K562 (cell line): ENCODE measurements around the gene HCFC1R1. TPM values are rescaled to one million over a fixed set of nuclear protein-coding genes. Genes with fewer than 3 reads are reported as not detected.
A peak's percentile ranks its signal among the peaks of the same experiment; 100 is the strongest.

Source experiments
- ATAC-seq: fragments of 200-7000 bp; cut with Tn5 transposase; 3 replicates; pipeline ENCODE4 v1.9.1; 2020; ENCODE audit warnings: moderate library complexity
- BruUV-seq: library from RNA; stranded (reverse); fragments of 400-500 nt; replicated peaks from 2 replicates; lab custom pipeline; 2021; lab: Mats Ljungman, UMichigan
- CTCF ChIA-PET: fragments of 300-600 bp; formaldehyde crosslinking; extraction: SDS; loops from one replicate; lab custom pipeline; 2021; ENCODE audit warnings: low intra/inter-chr PET ratio; lab: Yijun Ruan, JAX
- POLR2A ChIA-PET: fragments of 300-600, 350-650 bp; sonication (Branson Sonifier 250); formaldehyde crosslinking; extraction: SDS; loops from one replicate; lab custom pipeline; 2021; ENCODE audit warnings: antibody characterized with exemption, inconsistent platforms; lab: Yijun Ruan, JAX
- DNase-seq, 4 experiments: peaks; one replicate each; pipeline versions ENCODE4 v3.0.0 to v3.0.0-alpha.2; 2011 to 2018; ENCODE audit warnings: low spot score in 3 of 4, mixed read lengths in 3 of 4; ENCODE audit errors: extremely low read depth in 1 of 4
- FAIRE-seq: peaks from 2 replicates; lab custom pipeline; 2011; peaks lifted over from hg19 to GRCh38; lab: Jason Lieb, UNC
- H2AFZ ChIP-seq: 2 replicates; pipeline ENCODE4 v1.6.0; 2011; ENCODE audit warnings: low read depth, low read length, control low read depth, inconsistent platforms
- H3K27ac ChIP-seq: fragments of 200-600 bp; 3 replicates; pipeline ENCODE4 v1.8.0; 2011; ENCODE audit warnings: low read depth, mild to moderate bottlenecking, control low read depth, inconsistent platforms, low read length, moderate library complexity, mixed read lengths; ENCODE audit errors: extremely low read depth
- H3K27me3 ChIP-seq, 2 experiments: fragments of 300-600 bp in 1 of 2; 2 replicates in 1 of 2; 3 replicates in 1 of 2; pipeline versions ENCODE4 v1.6.0 to v1.8.0; 2011; ENCODE audit warnings: inconsistent platforms in 2 of 2, low read length in 2 of 2, mild to moderate bottlenecking in 1 of 2, mixed read lengths in 1 of 2, moderate library complexity in 1 of 2; ENCODE audit not compliant: control insufficient read depth in 2 of 2, insufficient read depth in 2 of 2
- H3K36me3 ChIP-seq: fragments of 300-600 bp; 3 replicates; pipeline ENCODE4 v1.8.0; 2011; ENCODE audit warnings: mild to moderate bottlenecking, low read length, inconsistent platforms; ENCODE audit not compliant: control insufficient read depth, insufficient read depth
- H3K4me1 ChIP-seq, 2 experiments: fragments of 200-600 bp in 1 of 2; replicated peaks in 1 of 2; 2 replicates in 1 of 2; 3 replicates in 1 of 2; pipeline versions ENCODE4 v1.5.1 to v1.8.0; 2011; ENCODE audit warnings: inconsistent platforms in 2 of 2, low read length in 2 of 2, mild to moderate bottlenecking in 1 of 2, mixed read lengths in 1 of 2, moderate library complexity in 1 of 2; ENCODE audit not compliant: control insufficient read depth in 2 of 2, insufficient read depth in 2 of 2
- H3K4me2 ChIP-seq: 2 replicates; pipeline ENCODE4 v1.6.1; 2011; ENCODE audit warnings: low read length, control low read depth, inconsistent platforms, mixed read lengths; ENCODE audit not compliant: insufficient read depth
- H3K4me3 ChIP-seq: fragments of 200-600 bp; sonication (generic), shearing (Covaris generic); 2 replicates; pipeline ENCODE4 v1.5.1; 2016; ENCODE audit warnings: control low read depth, inconsistent platforms
- H3K79me2 ChIP-seq: fragments of 200-600 bp; 3 replicates; pipeline ENCODE4 v1.8.0; 2011; ENCODE audit warnings: low read length, inconsistent platforms; ENCODE audit not compliant: control insufficient read depth, insufficient read depth
- H3K9ac ChIP-seq, 2 experiments: 2 replicates each; pipeline versions ENCODE4 v1.6.0 to v1.6.1; 2011; ENCODE audit warnings: low read depth in 2 of 2, low read length in 2 of 2, control low read depth in 1 of 2, inconsistent platforms in 1 of 2, mild to moderate bottlenecking in 1 of 2, mixed read lengths in 1 of 2; ENCODE audit not compliant: insufficient read depth in 1 of 2
- H3K9me1 ChIP-seq: one replicate; pipeline ENCODE4 v1.6.0; 2011; ENCODE audit warnings: inconsistent platforms, mild to moderate bottlenecking, low read length, moderate library complexity; ENCODE audit not compliant: control insufficient read depth, insufficient read depth
- H3K9me3 ChIP-seq: replicated peaks from 2 replicates; pipeline ENCODE4 v1.5.1; 2011; ENCODE audit warnings: low read depth, low read length, inconsistent platforms; ENCODE audit not compliant: control insufficient read depth, insufficient read depth
- H4K20me1 ChIP-seq: replicated peaks from 2 replicates; pipeline ENCODE4 v1.6.1; 2011; ENCODE audit warnings: low read length, inconsistent platforms, mixed read lengths; ENCODE audit not compliant: control insufficient read depth, insufficient read depth
- ATF3 ChIP-seq, 2 experiments: fragments of 450-650 bp in 1 of 2; sonication (generic) in 1 of 2; formaldehyde crosslinking in 1 of 2; IDR thresholded peaks in 1 of 2; conservative IDR thresholded peaks in 1 of 2; 2 replicates each; pipeline versions ENCODE4 v1.6.1 to v1.8.1; 2016 to 2023; ENCODE audit warnings: mild to moderate bottlenecking in 2 of 2, moderate library complexity in 2 of 2, inconsistent platforms in 1 of 2, missing genetic modification reagents in 1 of 2
- CEBPB ChIP-seq: fragments of 450-650 bp; IDR thresholded peaks from 2 replicates; pipeline ENCODE4 v1.6.1; 2016; ENCODE audit warnings: missing genetic modification characterization, missing compliant biosample characterization
- CEBPG ChIP-seq, 3 experiments: fragments of 200-800 bp in 1 of 3; sonication (Bioruptor generic) in 1 of 3; sonication (generic) in 1 of 3; formaldehyde crosslinking in 1 of 3; IDR thresholded peaks in 2 of 3; conservative IDR thresholded peaks in 1 of 3; 2 replicates each; pipeline versions ENCODE4 v1.6.1 to v1.8.0; 2016 to 2022; ENCODE audit warnings: missing compliant biosample characterization in 2 of 3, missing genetic modification characterization in 2 of 3, mild to moderate bottlenecking in 1 of 3, missing genetic modification reagents in 1 of 3
- NRF1 ChIP-seq, 2 experiments: fragments of 450-650 bp; IDR thresholded peaks in 1 of 2; conservative IDR thresholded peaks in 1 of 2; 2 replicates each; pipeline ENCODE4 v1.6.1; 2014; ENCODE audit warnings: mild to moderate bottlenecking in 2 of 2
- PTTG1 ChIP-seq: fragments of 450-650 bp; IDR thresholded peaks from 2 replicates; pipeline ENCODE4 v1.6.1; 2016; ENCODE audit warnings: low read depth, mild to moderate bottlenecking, missing genetic modification characterization, missing compliant biosample characterization
- ZFPM2 ChIP-seq: fragments of 250-450 bp; sonication (Bioruptor Pico); IDR thresholded peaks from 2 replicates; pipeline ENCODE4 v1.5.1; 2022; ENCODE audit warnings: mild to moderate bottlenecking
- ZNF395 ChIP-seq: fragments of 200-800 bp; sonication (Bioruptor generic); IDR thresholded peaks from 2 replicates; pipeline ENCODE4 v1.6.1; 2017; ENCODE audit warnings: missing genetic modification characterization, missing compliant biosample characterization
- ZNF655 ChIP-seq: fragments of 250-450 bp; sonication (Bioruptor Pico); IDR thresholded peaks from 2 replicates; pipeline ENCODE4 v1.5.0; 2021
- WGBS: fragments of 100-300 bp; shearing (Covaris generic); methylation state at CpG from one replicate; pipeline ENCODE4 v1.1.6; 2016; ENCODE audit warnings: low coverage, mixed read lengths; ENCODE audit not compliant: insufficient coverage; ENCODE audit errors: missing lambda C conversion rate; 5-methylcytosine and 5-hydroxymethylcytosine counted together
- in situ Hi-C: fragments of 300-500 bp; cut with MboI; formaldehyde crosslinking; loops from 4 replicates; pipeline ENCODE4 v1.15.0; 2018; ENCODE audit warnings: inconsistent platforms, mixed read lengths
- intact Hi-C: fragments of 100-400 bp; cut with micrococcal nuclease; formaldehyde crosslinking; loops from 2 replicates; pipeline ENCODE4 v1.14.2; 2022
- polyA plus RNA-seq, 8 experiments: library from polyadenylated mRNA; depleted of rRNA in 4 of 8; stranded (reverse) in 5 of 8; unstranded in 3 of 8; fragments of >200 nt; fragmentation: Nextera tagmentation in 2 of 8; fragmentation: Illumina TruSeq in 1 of 8; extraction: Ambion mirVana in 2 of 8; extraction: Trizol in 1 of 8; gene quantifications; 2 replicates each; pipeline versions ENCODE4 v1.2.1 to v1.2.3, GENCODE V29; 2011 to 2014; ENCODE audit warnings: inconsistent platforms in 1 of 8, missing spikeins in 1 of 8
- total RNA-seq, 7 experiments: library from RNA; depleted of rRNA in 6 of 7; stranded (reverse); fragments of >200 nt in 6 of 7; fragmentation: Illumina TruSeq in 2 of 7; extraction: Trizol in 2 of 7; gene quantifications; 2 replicates each; pipeline versions ENCODE4 v1.2.1 to v1.2.3, GENCODE V29; 2011 to 2021; ENCODE audit warnings: low replicate concordance in 1 of 7

The HCFC1R1 gene
- total and polyA plus RNA-seq, 9 of the 15 experiments (the other 6 are each of a cell fraction or from before 2014, with no cell fraction given): 2.2 to 29.0 (median 11.2) TPM

- TF ChIP-seq NRF1 (conservative IDR thresholded peaks at IDR 0.05 in 1 of 2, IDR thresholded peaks at IDR 0.05 in 1 of 2) (no peak), PTTG1 (tag) (no peak), ZNF395 (no peak), ZFPM2 (CRISPR knock-in tag) (no peak), ZNF655 (no peak), CEBPB (tag) (peak; percentile 53), ATF3 (IDR thresholded peaks at IDR 0.05) (peak; percentile 78), ATF3 (CRISPR knock-in tag; conservative IDR thresholded peaks at IDR 0.05) (no peak), CEBPG (CRISPR knock-in tag; IDR thresholded peaks at IDR 0.05) (peak; percentile 73), CEBPG (tag; conservative IDR thresholded peaks at IDR 0.05 in 1 of 2, IDR thresholded peaks at IDR 0.05 in 1 of 2) (peak in 1 of 2 experiments; percentile 60; a peak in 2 of 4 replicates)
- intact Hi-C loops (no loop called here), in situ Hi-C loops (no loop called here)
- H3K9me1 ChIP-seq: no peaks in the 10 kb centered on the region
- no peak overlapping the region for H2AFZ ChIP-seq
- ChIA-PET CTCF (no interaction called here), POLR2A (no interaction called here)
- H3K36me3 ChIP-seq: no peaks in the 10 kb centered on the region
- H3K9me3 ChIP-seq: no peaks in the 10 kb centered on the region
- peaks cover 43 to 73% of the 10 kb centered on the region in 2 experiments for H3K27me3 ChIP-seq
- H3K4me2 ChIP-seq: no peak overlapping the region
- FAIRE-seq (no peak), DNase-seq (no peak), ATAC-seq (no peak)
- H3K27ac ChIP-seq: no peak overlapping the region
- peaks cover 8% of the 10 kb centered on the region; the same call in 1 of the 2 replicates for H4K20me1 ChIP-seq
- peaks cover 0 to 24% of the 10 kb centered on the region in 2 experiments; a peak in 3 of 5 replicates for H3K4me1 ChIP-seq
- H3K9ac ChIP-seq: no peak overlapping the region
- no peak overlapping the region for H3K4me3 ChIP-seq
- H3K79me2 ChIP-seq: no peaks in the 10 kb centered on the region
- 8% methylated on average over 3 of the region's 3 CpGs for WGBS
- BruUV-seq: no TSS peak
Observed at GRCh38 chr16:3042376-3042775, 18.6 kb upstream of the HCFC1R1 start.
